ENCODE measurements around the gene PPP1R3C. TPM values are rescaled to one million over a fixed set of nuclear protein-coding genes. Genes with fewer than 3 reads are reported as not detected.

PPP1R3C gene
- total RNA-seq, 4 donors from 2014 or later, result 19.7 to 55.2 (median 25.5) TPM

- intact Hi-C loops (cut with DNase I; ENCODE audit: low total_unique reads), result no loop called here
- no peaks in the 10 kb centered on the region for H3K4me1 ChIP-seq
- H3K27ac ChIP-seq, result no peak overlapping the region
- no peaks in the 10 kb centered on the region for H3K9me3 ChIP-seq
- no peak for DNase-seq
- H3K4me3 ChIP-seq, result no peak overlapping the region
- TF ChIP-seq CTCF (IDR thresholded peaks at IDR 0.05) (no peak), POLR2A (IDR thresholded peaks at IDR 0.05) (no peak)
- H3K36me3 ChIP-seq, result no peaks in the 10 kb centered on the region
- no peaks in the 10 kb centered on the region for H3K27me3 ChIP-seq
Measured at GRCh38 chr10:91582153-91582554, 50.7 kb downstream of the PPP1R3C start.

GRCh38 chr10:91579329-91579985, 53.4 kb downstream of the PPP1R3C start:
- no peaks in the 10 kb centered on the region for H3K27me3 ChIP-seq
- no peak for DNase-seq
- intact Hi-C loops (cut with DNase I; ENCODE audit: low total_unique reads), result no loop called here
- no peaks in the 10 kb centered on the region for H3K36me3 ChIP-seq
- no peak overlapping the region for H3K4me3 ChIP-seq
- TF ChIP-seq POLR2A (IDR thresholded peaks at IDR 0.05) (no peak), CTCF (IDR thresholded peaks at IDR 0.05) (no peak)
- no peak overlapping the region for H3K27ac ChIP-seq
- H3K4me1 ChIP-seq, result no peaks in the 10 kb centered on the region
- no peaks in the 10 kb centered on the region for H3K9me3 ChIP-seq

Other genes with a start within 250 kb of the PPP1R3C start
- 10 to 100 TPM; 21.0 to 65.7 (median 33.2) TPM for gene HECTD2, start 222.7 kb downstream of the PPP1R3C start, total RNA-seq
- gene TNKS2, start 165.4 kb upstream of the PPP1R3C start, total RNA-seq, result 100 to 1,000 TPM in 1 of 4 donors, 10 to 100 TPM in 3; 33.8 to 102 (median 51.9) TPM

Data from uterus (tissue), 4 donors.